DOHH2 (cell line): ENCODE results near the gene RBFOX2.

Source experiments
- H3F3A ChIP-seq: fragments of 200-600 bp; sonication (generic), shearing (Covaris generic); 2 replicates; pipeline ENCODE4 v1.6.0; 2016; ENCODE audit warnings: antibody characterized with exemption, mild to moderate bottlenecking; ENCODE audit not compliant: control insufficient read depth, insufficient read depth
- H3K27ac ChIP-seq: fragments of 200-600 bp; sonication (generic); 2 replicates; pipeline ENCODE4 v1.5.1; 2014; ENCODE audit warnings: low read depth, mild to moderate bottlenecking, low read length, moderate library complexity
- H3K27me3 ChIP-seq: fragments of 200-600 bp; sonication (generic); 2 replicates; pipeline ENCODE4 v1.6.1; 2014; ENCODE audit warnings: mild to moderate bottlenecking, low read length, mixed read lengths; ENCODE audit not compliant: control insufficient read depth
- H3K36me3 ChIP-seq: fragments of 200-600 bp; sonication (generic); 2 replicates; pipeline ENCODE4 v1.6.1; 2014; ENCODE audit warnings: mild to moderate bottlenecking, low read length, moderate library complexity, mixed read lengths; ENCODE audit not compliant: control insufficient read depth
- H3K4me1 ChIP-seq: fragments of 200-600 bp; sonication (generic); 2 replicates; pipeline ENCODE4 v1.6.1; 2014; ENCODE audit warnings: mild to moderate bottlenecking, low read length, mixed read lengths; ENCODE audit not compliant: control insufficient read depth
- H3K4me2 ChIP-seq: fragments of 200-600 bp; sonication (generic); 2 replicates; pipeline ENCODE4 v1.6.0; 2014; ENCODE audit warnings: mild to moderate bottlenecking, low read length, moderate library complexity
- H3K4me3 ChIP-seq: fragments of 200-600 bp; sonication (generic); 2 replicates; pipeline ENCODE4 v1.5.1; 2014; ENCODE audit warnings: mild to moderate bottlenecking, low read length, mixed read lengths
- H3K79me2 ChIP-seq: fragments of 200-600 bp; sonication (generic); 2 replicates; pipeline ENCODE4 v1.6.1; 2014; ENCODE audit warnings: mild to moderate bottlenecking, low read length, mixed read lengths; ENCODE audit not compliant: control insufficient read depth
- H3K9me2 ChIP-seq: fragments of 200-600 bp; sonication (generic); replicated peaks from 2 replicates; pipeline ENCODE4 v1.6.1; 2014; ENCODE audit warnings: mild to moderate bottlenecking, low read length, mixed read lengths; ENCODE audit not compliant: control insufficient read depth
- H3K9me3 ChIP-seq: fragments of 200-600 bp; sonication (generic); 2 replicates; pipeline ENCODE4 v1.6.1; 2014; ENCODE audit warnings: antibody characterized with exemption, low read length, mixed read lengths; ENCODE audit not compliant: control insufficient read depth, insufficient read depth
- H4K20me1 ChIP-seq: fragments of 200-600 bp; sonication (generic); 2 replicates; pipeline ENCODE4 v1.6.0; 2014; ENCODE audit warnings: low read depth, mild to moderate bottlenecking, antibody characterized with exemption, low read length, moderate library complexity; ENCODE audit not compliant: control insufficient read depth, insufficient read depth
- EZH2phosphoT487 ChIP-seq: fragments of 200-600 bp; sonication (generic); IDR thresholded peaks from 2 replicates; pipeline ENCODE4 v1.6.1; 2017; ENCODE audit warnings: borderline replicate concordance, mild to moderate bottlenecking, antibody characterized with exemption, low read length, moderate library complexity, mixed read lengths
- TF ChIP-seq, protein P1 (sequence below): fragments of 200-600 bp; sonication (generic); IDR thresholded peaks from one replicate; pipeline ENCODE4 v1.5.1; 2014; ENCODE audit warnings: antibody characterized with exemption, mild to moderate bottlenecking, low read depth, low read length; ENCODE audit not compliant: poor library complexity, severe bottlenecking

The RBFOX2 gene

DNA sequence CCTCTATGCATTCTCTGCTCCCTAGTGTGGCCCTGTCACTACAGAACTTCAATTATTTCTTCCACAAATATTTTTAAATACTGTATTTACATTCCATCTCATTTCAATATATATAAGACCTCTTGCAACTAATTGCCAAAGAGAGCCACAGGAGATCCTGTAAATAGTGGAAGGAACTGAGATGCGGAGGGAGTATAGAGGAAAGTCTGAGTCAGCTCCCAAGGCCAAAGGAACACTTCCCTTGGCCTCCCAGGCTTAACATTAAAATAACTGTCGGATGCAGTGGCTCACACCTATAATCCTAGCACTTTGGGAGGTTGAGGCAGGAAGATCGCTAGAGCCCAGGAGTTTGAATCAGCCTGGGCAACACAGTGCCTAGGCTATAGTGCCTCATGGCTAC is 31.2 kb downstream of the RBFOX2 start:
- no peak for TF ChIP-seq EZH2phosphoT487
- TF ChIP-seq, protein P1, sequence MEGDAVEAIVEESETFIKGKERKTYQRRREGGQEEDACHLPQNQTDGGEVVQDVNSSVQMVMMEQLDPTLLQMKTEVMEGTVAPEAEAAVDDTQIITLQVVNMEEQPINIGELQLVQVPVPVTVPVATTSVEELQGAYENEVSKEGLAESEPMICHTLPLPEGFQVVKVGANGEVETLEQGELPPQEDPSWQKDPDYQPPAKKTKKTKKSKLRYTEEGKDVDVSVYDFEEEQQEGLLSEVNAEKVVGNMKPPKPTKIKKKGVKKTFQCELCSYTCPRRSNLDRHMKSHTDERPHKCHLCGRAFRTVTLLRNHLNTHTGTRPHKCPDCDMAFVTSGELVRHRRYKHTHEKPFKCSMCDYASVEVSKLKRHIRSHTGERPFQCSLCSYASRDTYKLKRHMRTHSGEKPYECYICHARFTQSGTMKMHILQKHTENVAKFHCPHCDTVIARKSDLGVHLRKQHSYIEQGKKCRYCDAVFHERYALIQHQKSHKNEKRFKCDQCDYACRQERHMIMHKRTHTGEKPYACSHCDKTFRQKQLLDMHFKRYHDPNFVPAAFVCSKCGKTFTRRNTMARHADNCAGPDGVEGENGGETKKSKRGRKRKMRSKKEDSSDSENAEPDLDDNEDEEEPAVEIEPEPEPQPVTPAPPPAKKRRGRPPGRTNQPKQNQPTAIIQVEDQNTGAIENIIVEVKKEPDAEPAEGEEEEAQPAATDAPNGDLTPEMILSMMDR, result no peak
- Histone ChIP-seq H3K79me2 (peaks cover 87% of the 10 kb centered on the region), H4K20me1 (peaks cover 6% of the 10 kb centered on the region; the same call in 1 of the 2 replicates), H3K27ac (no peak overlapping the region), H3K36me3 (peaks cover 21% of the 10 kb centered on the region), H3F3A (no peaks in the 10 kb centered on the region), H3K9me3 (no peaks in the 10 kb centered on the region), H3K4me3 (no peak overlapping the region), H3K4me1 (peaks cover 34% of the 10 kb centered on the region), H3K4me2 (no peak overlapping the region), H3K27me3 (no peaks in the 10 kb centered on the region), H3K9me2 (no peaks in the 10 kb centered on the region)

DNA sequence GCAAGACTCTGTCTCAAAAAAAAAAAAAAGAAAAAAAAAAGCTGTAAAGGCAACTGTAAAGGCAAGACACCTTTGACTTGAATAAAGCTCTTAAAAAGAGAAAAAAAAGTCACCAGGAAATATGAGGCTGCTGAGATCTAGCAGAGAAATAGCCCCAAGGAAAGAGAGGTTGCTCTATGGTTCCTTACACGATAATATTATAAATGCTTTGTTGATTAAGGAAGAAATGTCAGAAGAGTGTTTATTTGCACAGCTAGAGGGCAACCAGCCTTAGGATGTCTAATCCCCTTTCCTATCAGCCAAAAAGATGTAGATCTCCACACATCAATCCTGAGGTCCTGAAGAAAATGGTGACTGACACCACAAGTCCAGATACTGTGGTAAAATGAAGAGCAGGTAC is 32.0 kb downstream of the RBFOX2 start:
- no peaks in the 10 kb centered on the region for H3F3A ChIP-seq
- TF ChIP-seq, protein P1, result no peak
- no peak for TF ChIP-seq EZH2phosphoT487
- H3K27me3 ChIP-seq, result no peaks in the 10 kb centered on the region
- H3K36me3 ChIP-seq, result peaks cover 22% of the 10 kb centered on the region
- no peak overlapping the region for H3K27ac ChIP-seq
- no peak overlapping the region for H3K4me2 ChIP-seq
- no peak overlapping the region for H3K4me3 ChIP-seq
- H3K79me2 ChIP-seq, result peaks cover 83% of the 10 kb centered on the region
- H4K20me1 ChIP-seq, result peaks cover 6% of the 10 kb centered on the region; the same call in 1 of the 2 replicates
- no peaks in the 10 kb centered on the region for H3K9me3 ChIP-seq
- no peaks in the 10 kb centered on the region for H3K9me2 ChIP-seq
- peaks cover 34% of the 10 kb centered on the region for H3K4me1 ChIP-seq

DNA sequence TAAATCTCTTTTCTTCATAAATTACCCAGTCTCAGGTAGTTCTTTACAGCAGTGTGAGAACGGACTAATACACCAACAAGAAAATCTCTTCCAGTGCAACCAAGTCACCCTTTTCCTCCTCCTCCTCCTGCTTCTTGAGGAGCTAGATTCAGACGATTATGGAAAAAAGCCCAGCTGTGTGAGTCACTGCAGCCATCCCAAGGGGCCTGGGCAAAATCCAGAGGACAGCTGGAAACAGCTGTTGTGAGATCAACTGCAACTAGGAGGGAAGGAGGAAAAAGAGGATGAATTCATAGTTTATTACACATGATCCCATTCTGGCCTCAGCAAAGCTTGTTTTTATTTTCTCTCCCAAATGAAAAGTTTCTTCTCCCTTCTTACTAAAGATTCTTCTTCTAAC is 32.9 kb downstream of the RBFOX2 start:
- peaks cover 78% of the 10 kb centered on the region for H3K79me2 ChIP-seq
- H3K9me3 ChIP-seq, result no peaks in the 10 kb centered on the region
- TF ChIP-seq, protein P1, result no peak
- no peak for TF ChIP-seq EZH2phosphoT487
- H3K27ac ChIP-seq, result no peak overlapping the region
- H3K36me3 ChIP-seq, result peaks cover 23% of the 10 kb centered on the region
- peaks cover 6% of the 10 kb centered on the region; the same call in 1 of the 2 replicates for H4K20me1 ChIP-seq
- no peak overlapping the region for H3K4me3 ChIP-seq
- H3K4me2 ChIP-seq, result no peak overlapping the region
- no peaks in the 10 kb centered on the region for H3K27me3 ChIP-seq
- no peaks in the 10 kb centered on the region for H3K9me2 ChIP-seq
- no peaks in the 10 kb centered on the region for H3F3A ChIP-seq
- peaks cover 34% of the 10 kb centered on the region for H3K4me1 ChIP-seq
